H1 (cell line): ENCODE results near the gene PHC2. TPM values are rescaled to one million over a fixed set of nuclear protein-coding genes. Genes with fewer than 3 reads are reported as not detected.

Experiments
- CHD1 ChIP-seq: IDR thresholded peaks from 2 replicates; pipeline ENCODE4 v1.6.1; 2012; ENCODE audit warnings: low read depth, low read length, improper control_type of control experiment
- FOSL1 ChIP-seq: IDR thresholded peaks from 2 replicates; pipeline ENCODE4 v1.6.1; 2011; ENCODE audit warnings: mild to moderate bottlenecking, low read depth, low read length, moderate library complexity; ENCODE audit not compliant: insufficient read depth
- HDAC2 ChIP-seq, 2 experiments: fragments of 300-600 bp in 1 of 2; sonication (generic) in 1 of 2; IDR thresholded peaks; 2 replicates each; pipeline ENCODE4 v1.6.1; 2011 to 2012; ENCODE audit warnings: low read depth in 2 of 2, low read length in 2 of 2, mild to moderate bottlenecking in 2 of 2, moderate library complexity in 2 of 2, borderline replicate concordance in 1 of 2, inconsistent platforms in 1 of 2
- SP4 ChIP-seq: IDR thresholded peaks from 2 replicates; pipeline ENCODE4 v1.6.1; 2012; ENCODE audit warnings: low read length, inconsistent platforms
- SRF ChIP-seq: IDR thresholded peaks from 2 replicates; pipeline ENCODE4 v1.6.1; 2011; ENCODE audit warnings: mild to moderate bottlenecking, low read depth, low read length, moderate library complexity
- polyA plus RNA-seq, 7 experiments: library from polyadenylated mRNA; depleted of rRNA in 3 of 7; stranded (reverse) in 5 of 7; unstranded in 2 of 7; fragments of >200 nt in 5 of 7; fragments of 200-250 nt in 2 of 7; gene quantifications; 1 replicate in 5 of 7; 2 replicates in 1 of 7; 4 replicates in 1 of 7; pipeline versions ENCODE4 v1.2.1 to v1.2.3, GENCODE V29; 2011 to 2013; ENCODE audit warnings: missing spikeins in 2 of 7, mixed read lengths in 2 of 7
- total RNA-seq: library from RNA; stranded (reverse); fragmentation: NEBNext Ultra II Directional; extraction: Animal tissue kit (Norgen Biotek cat#: 25700); gene quantifications from 2 replicates; pipeline ENCODE4 v1.2.1, GENCODE V29; 2021

The PHC2 gene
- total and polyA plus RNA-seq, 2 of the 8 experiments (the other 6 are each of a cell fraction or from before 2014, with no cell fraction given): 5.6 to 14.2 TPM

DNA sequence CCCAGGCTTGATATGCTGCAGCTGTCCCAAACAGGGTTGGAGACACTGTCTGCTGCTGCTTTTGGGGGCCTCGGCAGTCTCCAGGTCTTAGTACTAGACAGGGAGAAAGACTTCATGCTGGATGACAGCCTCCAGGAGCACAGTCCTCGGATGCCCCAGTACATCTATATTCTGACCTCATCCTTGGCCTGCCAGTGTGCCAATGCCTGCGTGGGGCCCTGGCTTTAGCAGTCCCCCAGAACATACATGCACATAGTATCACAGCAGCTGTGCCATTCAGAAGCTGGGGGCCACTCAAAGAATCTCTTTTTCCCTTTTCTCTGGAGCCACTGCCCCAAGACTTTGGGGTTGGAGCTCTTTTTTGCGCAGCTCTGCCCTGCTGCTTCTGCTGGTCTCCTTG is 37.1 kb upstream of the PHC2 start (continued):
- TF ChIP-seq SP4: no peak
- TF ChIP-seq CHD1: no peak
- TF ChIP-seq HDAC2 (IDR thresholded peaks at IDR 0.05; ENCODE audit: borderline replicate concordance in 1 of 2, low read depth in 2 of 2, low read length in 2 of 2): no peak
- TF ChIP-seq FOSL1: no peak
- TF ChIP-seq SRF: no peak
